GM19452 (cell line): ENCODE data around the gene APRT.

Experiments used
- ATAC-seq: cut with Tn5 transposase; IDR thresholded peaks from one replicate; pipeline ENCODE4 v1.9.1; 2021; ENCODE audit not compliant: unreplicated experiment

The APRT gene

DNA sequence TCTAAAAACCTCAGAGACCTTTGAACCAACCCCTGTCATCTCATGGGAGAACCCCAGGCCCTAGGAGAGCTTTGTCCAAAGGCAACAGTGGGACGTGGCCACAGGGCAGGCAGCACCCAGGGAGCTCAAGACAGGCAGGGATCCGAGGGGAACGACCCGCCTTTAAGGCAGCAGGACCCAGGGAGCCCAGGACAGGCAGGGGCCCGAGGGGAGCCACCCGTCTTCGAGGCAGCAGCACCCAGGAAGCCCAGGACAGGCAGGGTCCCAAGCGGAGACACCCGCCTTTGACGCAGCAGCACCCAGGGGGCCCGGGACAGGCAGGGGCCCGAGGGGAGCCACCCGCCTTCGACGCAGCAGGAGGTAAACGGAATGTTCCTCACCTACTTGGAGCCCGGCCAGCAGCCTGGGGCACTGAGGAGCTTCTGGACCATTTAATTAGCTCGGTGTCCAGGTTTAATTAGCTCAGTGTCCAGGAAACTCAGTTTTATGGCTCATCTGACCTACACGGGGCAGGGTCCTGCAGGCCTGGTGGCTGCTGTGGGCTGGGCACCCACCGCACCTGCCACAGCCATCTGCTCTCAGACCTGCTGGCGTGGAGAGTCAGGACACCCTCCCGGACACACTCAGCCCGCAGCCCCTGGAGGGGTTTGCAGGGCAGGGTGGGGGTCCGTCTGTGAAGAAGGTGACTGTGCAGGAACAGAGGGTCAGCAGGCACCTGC lies 51.1 kb downstream of the APRT start:
- no peak for ATAC-seq

GRCh38 chr16:88759976-88760350 lies 51.8 kb downstream of the APRT start:
- ATAC-seq: no peak
